Right kidney (tissue), 1 donor: Measurements from ENCODE around the gene SPEG.
"Not testable (repeated sequence)": the region's sequence is repeated elsewhere in the genome, so short reads cannot be mapped to it uniquely, and the experiment has no call there.

Experiments
- DNase-seq: peaks from one replicate; pipeline ENCODE4 v3.0.0-alpha.2; 2016

The SPEG gene

GRCh38 chr2:219404291-219404910, 30.2 kb upstream of the SPEG start:
- DNase-seq, result no peak

- DNase-seq, result no peak
Measured at GRCh38 chr2:219404954-219405353, 29.7 kb upstream of the SPEG start.

GRCh38 chr2:219405451-219405850, 29.2 kb upstream of the SPEG start:
- no peak for DNase-seq

DNA sequence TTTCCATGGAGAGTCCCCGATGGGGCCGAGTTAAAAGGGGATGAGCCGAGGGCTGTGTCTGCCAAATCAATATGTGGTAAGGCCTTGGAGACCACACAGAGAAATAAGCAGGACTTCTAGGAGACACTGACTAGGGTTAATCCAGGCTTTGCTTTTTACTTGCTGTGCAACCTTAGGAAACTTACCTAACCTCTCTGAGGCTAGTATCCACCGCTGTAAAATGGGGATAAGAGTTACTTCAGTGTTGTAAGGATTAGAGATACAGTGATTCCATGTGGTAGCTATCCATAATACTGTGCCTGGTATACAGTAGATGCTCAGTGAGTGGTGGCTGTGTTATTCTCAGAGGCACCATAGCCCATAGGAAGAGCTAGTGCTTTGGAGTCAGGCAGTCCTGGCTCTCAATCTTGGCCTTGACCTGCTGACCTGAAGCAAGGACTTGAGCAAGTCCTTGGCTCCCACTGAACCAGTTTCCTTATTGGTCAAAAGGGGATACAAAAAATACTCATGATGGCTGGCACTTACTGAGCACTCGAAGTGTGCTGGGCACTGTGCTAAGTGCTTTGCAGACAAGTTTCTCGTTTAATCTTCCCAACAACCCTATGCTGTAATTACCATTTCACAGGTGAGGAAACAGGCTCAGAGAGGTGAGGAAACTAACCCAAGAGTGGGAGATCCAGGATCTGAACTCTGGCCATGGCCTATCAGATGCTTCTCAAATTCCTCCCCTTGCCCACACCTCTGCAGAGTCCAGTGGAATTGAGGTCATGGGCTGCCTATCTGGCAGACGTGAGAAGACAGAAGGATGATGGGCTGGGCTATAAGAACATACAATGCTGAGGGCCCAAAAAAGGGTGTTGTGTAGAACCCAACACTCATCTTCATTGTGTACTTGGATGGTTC, 28.4 kb upstream of the SPEG start:
- DNase-seq, result no peak

GRCh38 chr2:219406861-219407230, 27.8 kb upstream of the SPEG start:
- no peak for DNase-seq

DNA sequence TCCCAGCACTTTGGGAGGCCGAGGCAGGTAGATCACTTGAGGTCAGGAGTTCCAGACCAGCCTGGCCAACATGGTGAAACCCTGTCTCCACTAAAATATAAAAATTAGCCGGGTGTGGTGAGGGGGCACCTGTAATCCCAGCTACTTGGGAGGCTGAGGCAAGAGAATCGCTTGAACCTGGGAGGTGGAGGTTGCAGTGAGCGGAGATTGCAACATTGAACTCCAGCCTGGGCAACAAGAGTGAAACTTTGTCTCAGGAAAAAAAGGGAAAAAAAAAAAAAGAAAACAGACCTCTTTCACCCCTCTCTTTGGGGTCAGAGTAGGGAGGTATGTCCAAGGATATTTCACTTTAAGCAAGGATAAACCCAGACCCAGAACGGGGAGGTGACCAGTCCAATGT, 27.3 kb upstream of the SPEG start:
- not testable (repeated sequence) for DNase-seq

GRCh38 chr2:219408204-219408603, 26.4 kb upstream of the SPEG start:
- no peak for DNase-seq

DNA sequence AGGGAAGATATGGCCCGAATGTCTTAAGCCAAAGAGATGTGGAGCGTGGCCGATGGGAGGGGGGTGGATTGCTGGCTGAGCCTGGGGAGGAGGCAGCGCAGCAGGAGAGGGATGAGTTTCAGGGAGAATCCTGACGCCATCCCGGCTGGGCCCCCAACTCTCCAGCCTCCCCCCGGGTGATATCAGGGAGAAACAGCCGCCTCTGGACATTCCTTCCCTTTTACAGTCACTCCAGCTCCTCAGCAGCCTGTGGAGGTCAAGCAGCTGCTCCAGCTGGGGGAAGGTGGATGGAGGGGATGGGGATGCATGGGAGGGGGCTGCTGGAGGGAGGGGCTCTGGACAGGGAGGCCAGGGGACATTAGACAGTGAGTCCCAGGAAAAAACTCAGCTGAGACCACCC, 26.0 kb upstream of the SPEG start:
- DNase-seq, result no peak

DNA sequence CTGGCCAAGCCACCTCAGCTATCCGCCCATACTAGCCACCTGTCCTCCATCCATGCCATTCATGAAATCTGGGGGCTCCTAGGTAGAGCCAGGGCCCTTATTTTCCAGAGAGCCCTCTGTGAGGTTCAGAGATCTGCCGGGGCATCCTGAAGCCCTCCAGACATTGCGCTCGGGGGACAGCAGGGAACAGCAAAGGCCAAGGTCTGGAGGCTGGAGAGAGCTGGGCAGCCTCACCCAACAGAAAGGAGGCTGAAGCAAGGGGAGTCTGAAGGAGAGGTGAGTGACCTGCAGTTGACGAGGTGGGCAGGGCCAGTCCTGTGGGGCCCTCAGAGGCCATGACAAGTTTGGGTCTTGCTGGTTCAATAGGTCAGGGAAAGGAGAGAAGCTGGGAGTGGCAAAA, 25.0 kb upstream of the SPEG start:
- no peak for DNase-seq

DNA sequence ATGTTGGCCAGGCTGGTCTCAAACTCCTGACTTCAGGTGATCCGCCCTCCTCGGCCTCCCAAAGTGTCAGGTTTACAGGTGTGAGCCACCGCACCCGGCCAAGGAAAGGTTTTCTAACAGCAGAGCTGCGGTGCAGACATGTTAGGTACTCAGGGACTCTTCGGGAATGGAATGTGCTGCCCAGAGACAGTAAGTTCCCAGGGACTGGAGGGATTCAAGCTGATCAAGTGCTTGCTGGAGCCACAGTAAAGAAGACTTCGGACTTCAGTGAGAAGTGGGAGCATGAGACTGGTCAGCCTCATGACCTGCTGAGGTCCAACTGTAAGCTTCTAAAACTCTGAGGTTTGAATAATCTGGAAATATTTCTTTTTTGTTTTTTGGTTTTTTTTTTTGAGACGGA, 24.3 kb upstream of the SPEG start:
- no peak for DNase-seq

DNA sequence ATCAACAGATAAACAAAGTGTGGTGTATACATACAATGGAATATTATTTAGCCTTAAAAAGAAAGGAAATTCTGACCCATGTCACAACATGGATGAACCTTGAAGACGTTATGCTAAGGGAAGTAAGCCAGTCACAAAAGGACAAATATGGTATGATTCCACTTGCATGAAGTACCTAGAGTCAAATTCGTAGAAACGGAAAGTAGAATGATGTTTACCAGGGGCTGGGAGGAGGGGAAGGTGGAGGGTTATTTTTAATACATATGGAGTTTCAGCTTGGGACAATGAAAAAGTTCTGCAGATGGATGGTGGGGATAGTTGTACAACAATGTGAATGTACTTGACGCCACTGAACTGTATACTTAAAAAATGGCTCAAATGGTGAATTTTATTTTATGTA, 19.8 kb upstream of the SPEG start:
- no peak for DNase-seq

DNA sequence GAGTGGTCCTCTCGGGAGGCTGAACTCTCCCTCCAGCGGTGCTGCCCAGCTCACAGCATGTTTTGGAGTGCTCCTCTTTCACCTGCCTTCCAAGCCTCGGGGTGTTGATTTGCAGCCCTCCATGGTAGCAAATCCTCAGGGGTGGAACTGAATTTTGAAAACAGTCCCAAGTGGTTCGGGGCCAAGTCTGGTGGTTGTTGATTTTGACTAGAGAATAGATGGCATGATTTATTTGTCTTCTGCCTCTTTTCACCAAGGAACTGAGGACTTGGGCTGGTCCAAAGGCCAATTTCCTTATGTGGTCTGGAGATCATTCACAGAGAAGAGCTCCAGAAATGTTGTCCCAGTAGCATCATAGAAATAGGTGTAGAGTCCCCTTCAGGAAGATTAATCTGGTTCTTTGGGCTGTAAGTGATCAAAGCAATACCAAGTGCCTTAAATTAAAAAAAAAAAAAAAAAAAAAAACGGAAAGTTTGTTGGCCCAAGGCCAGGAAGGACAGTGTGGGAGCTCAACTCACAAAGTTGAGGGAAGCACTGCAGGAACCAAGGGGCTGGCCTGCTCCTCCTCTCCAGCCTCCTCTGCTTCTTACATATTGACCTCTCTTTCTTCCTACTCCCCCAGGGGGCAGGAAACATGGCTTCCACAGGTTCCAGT, 18.9 kb upstream of the SPEG start:
- DNase-seq, result no peak

DNA sequence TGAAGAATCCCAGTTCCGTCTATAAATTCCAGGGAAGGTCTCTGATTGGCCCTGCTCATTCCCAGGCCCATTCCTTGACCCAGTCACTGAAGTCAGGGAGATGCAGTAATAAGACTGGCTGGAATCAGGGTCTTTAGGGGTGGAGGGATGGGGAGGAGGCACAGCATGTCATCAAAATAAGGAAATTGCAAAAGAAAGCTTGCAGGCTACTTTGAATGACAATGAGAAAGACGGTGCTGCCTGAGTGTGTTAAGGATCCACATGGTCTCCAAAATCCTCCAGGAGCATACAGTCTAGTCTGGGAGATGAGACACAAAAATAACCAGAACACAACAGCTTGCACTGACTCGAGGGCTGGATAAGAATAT, 18.4 kb upstream of the SPEG start:
- DNase-seq, result no peak

- no peak for DNase-seq
Measured at GRCh38 chr2:219416938-219417337, 17.7 kb upstream of the SPEG start.

DNA sequence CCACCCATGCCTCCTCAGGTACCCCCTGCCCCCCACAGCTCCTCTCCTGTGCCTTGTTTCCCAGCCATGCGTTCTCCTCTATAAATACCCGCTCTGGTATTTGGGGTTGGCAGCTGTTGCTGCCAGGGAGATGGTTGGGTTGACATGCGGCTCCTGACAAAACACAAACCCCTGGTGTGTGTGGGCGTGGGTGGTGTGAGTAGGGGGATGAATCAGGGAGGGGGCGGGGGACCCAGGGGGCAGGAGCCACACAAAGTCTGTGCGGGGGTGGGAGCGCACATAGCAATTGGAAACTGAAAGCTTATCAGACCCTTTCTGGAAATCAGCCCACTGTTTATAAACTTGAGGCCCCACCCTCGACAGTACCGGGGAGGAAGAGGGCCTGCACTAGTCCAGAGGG, 17.3 kb upstream of the SPEG start:
- no peak for DNase-seq

- peak; percentile 76 for DNase-seq
Measured at GRCh38 chr2:219418155-219419011, 16.3 kb upstream of the SPEG start, which contains the start of gene DES. Gene DES, plus strand, starts transcription at chr2:219418377. Its CDS starts 86 bp downstream, at chr2:219418463.

DNA sequence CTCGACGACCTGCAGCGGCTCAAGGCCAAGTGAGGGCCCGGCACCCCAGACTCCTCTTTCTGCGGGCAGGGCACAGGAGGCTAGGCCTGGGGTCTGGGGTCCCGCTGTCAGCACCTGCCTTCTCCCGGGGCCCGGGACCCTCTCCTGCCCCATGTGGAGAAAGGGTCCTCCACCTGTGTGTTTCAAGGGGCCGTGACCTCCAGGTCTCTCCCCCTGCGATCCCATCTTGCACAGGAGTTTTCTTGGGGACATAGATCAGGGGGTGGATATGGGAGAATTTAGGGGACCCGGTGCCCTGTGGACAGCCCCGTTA, 15.7 kb upstream of the SPEG start:
- DNase-seq, result no peak

- DNase-seq, result no peak
Measured at GRCh38 chr2:219419331-219420197, 15.1 kb upstream of the SPEG start.

- DNase-seq, result no peak
Measured at GRCh38 chr2:219420687-219421086, 14.0 kb upstream of the SPEG start.

GRCh38 chr2:219421323-219421722, 13.3 kb upstream of the SPEG start:
- no peak for DNase-seq

- DNase-seq, result no peak
Measured at GRCh38 chr2:219422952-219423534, 11.6 kb upstream of the SPEG start.
